Measurements from ENCODE around the gene NLGN3.
A peak's percentile ranks its signal among the peaks of the same experiment; 100 is the strongest.

The NLGN3 gene

DNA sequence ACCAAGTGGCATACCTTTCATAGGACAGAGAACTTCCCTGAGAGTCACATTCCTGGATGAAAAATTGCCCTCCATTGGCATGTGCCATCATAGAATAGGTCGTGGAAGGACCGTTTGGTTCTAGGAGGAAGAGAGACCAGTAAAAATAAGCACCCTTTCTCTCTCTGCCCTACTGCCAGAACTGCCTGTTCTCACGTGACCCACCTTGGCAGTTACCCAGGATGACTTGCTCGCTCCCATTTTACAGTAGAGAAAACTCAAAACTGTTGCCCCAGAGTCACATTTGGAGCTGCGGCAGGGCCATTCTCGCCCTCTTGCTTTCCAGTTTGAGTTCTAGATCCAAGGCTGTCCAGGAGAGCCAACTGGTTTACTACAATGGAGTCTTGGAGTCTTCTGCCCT, 1.1 kb upstream of the NLGN3 start:
- DNase-seq (ENCODE audit: low read depth): peak; percentile 30
- TF ChIP-seq, protein P1, sequence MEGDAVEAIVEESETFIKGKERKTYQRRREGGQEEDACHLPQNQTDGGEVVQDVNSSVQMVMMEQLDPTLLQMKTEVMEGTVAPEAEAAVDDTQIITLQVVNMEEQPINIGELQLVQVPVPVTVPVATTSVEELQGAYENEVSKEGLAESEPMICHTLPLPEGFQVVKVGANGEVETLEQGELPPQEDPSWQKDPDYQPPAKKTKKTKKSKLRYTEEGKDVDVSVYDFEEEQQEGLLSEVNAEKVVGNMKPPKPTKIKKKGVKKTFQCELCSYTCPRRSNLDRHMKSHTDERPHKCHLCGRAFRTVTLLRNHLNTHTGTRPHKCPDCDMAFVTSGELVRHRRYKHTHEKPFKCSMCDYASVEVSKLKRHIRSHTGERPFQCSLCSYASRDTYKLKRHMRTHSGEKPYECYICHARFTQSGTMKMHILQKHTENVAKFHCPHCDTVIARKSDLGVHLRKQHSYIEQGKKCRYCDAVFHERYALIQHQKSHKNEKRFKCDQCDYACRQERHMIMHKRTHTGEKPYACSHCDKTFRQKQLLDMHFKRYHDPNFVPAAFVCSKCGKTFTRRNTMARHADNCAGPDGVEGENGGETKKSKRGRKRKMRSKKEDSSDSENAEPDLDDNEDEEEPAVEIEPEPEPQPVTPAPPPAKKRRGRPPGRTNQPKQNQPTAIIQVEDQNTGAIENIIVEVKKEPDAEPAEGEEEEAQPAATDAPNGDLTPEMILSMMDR (conservative IDR thresholded peaks at IDR 0.05; ENCODE audit: low read depth, low read length): no peak
- H3K4me3 ChIP-seq (ENCODE audit: low read depth, low read length): no peak overlapping the region

DNA sequence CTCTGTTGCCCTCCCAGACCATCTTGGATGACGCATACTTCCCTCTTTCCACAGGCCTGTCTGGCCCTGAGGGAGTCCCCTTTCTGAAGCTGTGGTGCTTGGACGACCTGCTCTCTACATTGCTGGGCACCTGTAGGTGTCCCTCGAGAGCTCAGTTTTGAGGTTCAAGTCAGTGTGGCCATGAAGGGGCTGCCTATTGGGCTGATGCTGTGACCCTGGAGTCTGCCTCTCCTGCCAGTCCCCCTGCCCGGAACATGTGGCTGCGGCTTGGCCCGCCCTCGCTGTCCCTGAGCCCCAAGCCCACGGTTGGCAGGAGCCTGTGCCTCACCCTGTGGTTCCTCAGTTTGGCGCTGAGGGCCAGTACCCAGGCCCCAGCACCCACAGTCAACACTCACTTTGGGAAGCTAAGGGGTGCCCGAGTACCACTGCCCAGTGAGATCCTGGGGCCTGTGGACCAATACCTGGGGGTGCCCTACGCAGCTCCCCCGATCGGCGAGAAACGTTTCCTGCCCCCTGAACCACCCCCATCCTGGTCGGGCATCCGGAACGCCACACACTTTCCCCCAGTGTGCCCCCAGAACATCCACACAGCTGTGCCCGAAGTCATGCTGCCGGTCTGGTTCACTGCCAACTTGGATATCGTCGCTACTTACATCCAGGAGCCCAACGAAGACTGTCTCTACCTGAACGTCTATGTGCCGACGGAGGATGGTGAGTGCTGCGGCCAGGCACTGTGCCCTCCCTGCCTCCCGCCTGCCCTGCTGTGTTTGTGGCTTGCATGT, 3.0 kb downstream of the NLGN3 start:
- no peak for DNase-seq (ENCODE audit: low read depth)
- TF ChIP-seq, protein P1 (conservative IDR thresholded peaks at IDR 0.05; ENCODE audit: low read depth, low read length): no peak
- H3K4me3 ChIP-seq (ENCODE audit: low read depth, low read length): no peak overlapping the region

- TF ChIP-seq, protein P1 (conservative IDR thresholded peaks at IDR 0.05; ENCODE audit: low read depth, low read length): no peak
- H3K4me3 ChIP-seq (ENCODE audit: low read depth, low read length): no peak overlapping the region
- no peak for DNase-seq (ENCODE audit: low read depth)
Observed at GRCh38 chrX:71148278-71148663, 3.6 kb downstream of the NLGN3 start.

DNA sequence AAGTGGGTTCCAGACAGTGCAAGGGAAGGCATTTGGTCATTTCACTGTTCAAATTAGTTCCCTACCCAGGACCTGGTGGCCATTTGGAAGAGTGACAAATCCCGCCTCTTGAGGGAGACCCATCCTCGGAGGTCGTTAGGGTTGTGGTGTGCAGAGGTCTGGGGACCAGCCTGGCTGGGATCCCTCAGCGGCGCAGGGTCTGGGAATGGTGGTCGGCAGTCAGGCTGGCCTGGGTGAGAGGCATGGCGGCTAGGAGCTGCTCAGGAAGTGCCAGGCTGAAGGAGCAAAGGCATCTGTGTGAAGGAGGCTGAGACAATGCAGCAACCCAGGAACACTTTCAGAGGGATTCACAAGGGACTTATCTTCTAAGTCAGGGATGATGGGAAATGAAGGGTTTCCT, 6.7 kb downstream of the NLGN3 start:
- no peak for DNase-seq (ENCODE audit: low read depth)

GRCh38 chrX:71154196-71154595, 9.6 kb downstream of the NLGN3 start:
- DNase-seq (ENCODE audit: low read depth): no peak
- no peak overlapping the region for H3K4me3 ChIP-seq (ENCODE audit: low read depth, low read length)
- TF ChIP-seq, protein P1 (conservative IDR thresholded peaks at IDR 0.05; ENCODE audit: low read depth, low read length): no peak

More for the DNA sequence above, 6.7 kb downstream of the NLGN3 start:
- no peak overlapping the region for H3K4me3 ChIP-seq (ENCODE audit: low read depth, low read length)
- TF ChIP-seq, protein P1 (conservative IDR thresholded peaks at IDR 0.05; ENCODE audit: low read depth, low read length): no peak

DNA sequence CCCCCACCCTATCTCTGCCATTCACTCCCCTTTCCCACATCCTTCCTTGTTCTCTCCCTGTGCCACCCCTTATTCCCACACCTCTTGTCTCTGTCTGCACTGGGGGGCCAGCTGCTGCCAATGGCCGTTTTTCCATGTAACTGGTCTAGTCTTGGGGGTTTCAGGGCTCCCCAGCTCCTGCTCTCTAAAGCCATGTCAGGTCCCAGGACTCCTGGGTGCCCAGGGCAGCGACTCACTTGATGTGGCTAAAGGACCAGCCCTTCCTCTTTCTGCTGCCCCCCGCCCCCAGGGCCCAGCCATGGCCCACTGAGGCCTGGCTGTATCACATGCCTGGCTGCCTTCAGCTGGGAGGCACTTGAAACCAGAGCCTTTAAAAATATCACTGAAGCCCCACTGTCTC, 10.0 kb downstream of the NLGN3 start:
- TF ChIP-seq, protein P1 (conservative IDR thresholded peaks at IDR 0.05; ENCODE audit: low read depth, low read length): no peak
- H3K4me3 ChIP-seq (ENCODE audit: low read depth, low read length): no peak overlapping the region
- DNase-seq (ENCODE audit: low read depth): no peak

- TF ChIP-seq, protein P1 (conservative IDR thresholded peaks at IDR 0.05; ENCODE audit: low read depth, low read length): no peak
- no peak for DNase-seq (ENCODE audit: low read depth)
Observed at GRCh38 chrX:71158603-71159002, 14.0 kb downstream of the NLGN3 start.

More at GRCh38 chrX:71158603-71159002, 14.0 kb downstream of the NLGN3 start:
- no peak overlapping the region for H3K4me3 ChIP-seq (ENCODE audit: low read depth, low read length)

Data from choroid plexus epithelial cell (primary cell).